HG02623 (cell line): ENCODE data around the gene DAB1.
"Not testable (repeated sequence)": the region's sequence is repeated elsewhere in the genome, so short reads cannot be mapped to it uniquely, and the experiment has no call there.

Experiments used
- ATAC-seq: cut with Tn5 transposase; IDR thresholded peaks from one replicate; pipeline ENCODE4 v1.9.1; 2021; ENCODE audit warnings: moderate library complexity; ENCODE audit not compliant: unreplicated experiment

DAB1 gene

GRCh38 chr1:57089855-57090254 is 334.0 kb downstream of the DAB1 start:
- no peak for ATAC-seq

- no peak for ATAC-seq
Observed at GRCh38 chr1:57089221-57089620, 334.6 kb downstream of the DAB1 start.

- ATAC-seq: no peak
Observed at GRCh38 chr1:57088653-57089052, 335.2 kb downstream of the DAB1 start.

GRCh38 chr1:57087660-57088059 is 336.2 kb downstream of the DAB1 start:
- not testable (repeated sequence) for ATAC-seq

GRCh38 chr1:57086154-57086553 is 337.7 kb downstream of the DAB1 start:
- ATAC-seq: no peak

GRCh38 chr1:57084701-57085100 is 339.2 kb downstream of the DAB1 start:
- no peak for ATAC-seq

GRCh38 chr1:57082711-57083439 is 341.0 kb downstream of the DAB1 start:
- ATAC-seq: no peak

- ATAC-seq: no peak
Observed at GRCh38 chr1:57079454-57080157, 344.3 kb downstream of the DAB1 start.

GRCh38 chr1:57072401-57073110 is 351.3 kb downstream of the DAB1 start:
- ATAC-seq: no peak

GRCh38 chr1:57067863-57068262 is 356.0 kb downstream of the DAB1 start:
- ATAC-seq: no peak

- no peak for ATAC-seq
Observed at GRCh38 chr1:57066980-57067610, 356.8 kb downstream of the DAB1 start.

- ATAC-seq: no peak
Observed at GRCh38 chr1:57065442-57065841, 358.4 kb downstream of the DAB1 start.

- no peak for ATAC-seq
Observed at GRCh38 chr1:57064379-57065140, 359.3 kb downstream of the DAB1 start.

- ATAC-seq: no peak
Observed at GRCh38 chr1:57063406-57064125, 360.3 kb downstream of the DAB1 start.

- ATAC-seq: no peak
Observed at GRCh38 chr1:57061369-57061768, 362.5 kb downstream of the DAB1 start.

GRCh38 chr1:57060451-57060850 is 363.4 kb downstream of the DAB1 start:
- no peak for ATAC-seq

- ATAC-seq: no peak
Observed at GRCh38 chr1:57058652-57059501, 365.0 kb downstream of the DAB1 start.

- no peak for ATAC-seq
Observed at GRCh38 chr1:57048856-57049255, 375.0 kb downstream of the DAB1 start.

GRCh38 chr1:57046462-57046861 is 377.4 kb downstream of the DAB1 start:
- ATAC-seq: no peak
